Adrenal gland (tissue), 12 donors: ENCODE data around the gene GRIN2B. TPM values are rescaled to one million over a fixed set of nuclear protein-coding genes. Genes with fewer than 3 reads are reported as not detected.

Experiments
- DNase-seq, 7 donors: peaks; one replicate each; pipeline ENCODE4 v3.0.0-alpha.2; 2019 to 2020
- H3K27ac ChIP-seq, 5 donors: fragments of 200-600 bp; sonication (generic) in 4 of 5; 1 replicate in 3 of 5; 2 replicates in 2 of 5; pipeline versions ENCODE4 v1.5.1 to v1.8.0; 2016 to 2020; ENCODE audit warnings: mild to moderate bottlenecking in 1 of 5
- H3K27me3 ChIP-seq: fragments of 200-600 bp; 2 replicates; pipeline ENCODE4 v1.8.0; 2021
- H3K36me3 ChIP-seq, 2 donors: fragments of 200-600 bp; replicated peaks in 1 of 2; 1 replicate in 1 of 2; 2 replicates in 1 of 2; pipeline versions ENCODE4 v1.5.1 to v1.8.0; 2018 to 2022
- H3K4me1 ChIP-seq, 2 donors: fragments of 200-600 bp; replicated peaks in 1 of 2; 1 replicate in 1 of 2; 2 replicates in 1 of 2; pipeline versions ENCODE4 v1.5.1 to v1.8.0; 2018 to 2021
- H3K4me3 ChIP-seq, 4 donors: fragments of 200-600 bp; sonication (generic) in 3 of 4; one replicate each; pipeline ENCODE4 v1.5.1; 2016 to 2018
- H3K9me3 ChIP-seq, 3 donors: fragments of 200-600 bp; sonication (generic) in 1 of 3; replicated peaks in 1 of 3; 1 replicate in 2 of 3; 2 replicates in 1 of 3; pipeline versions ENCODE4 v1.5.1 to v1.8.0; 2016 to 2021
- POLR2A ChIP-seq, 2 donors: fragments of 450-650 bp; IDR thresholded peaks; one replicate each; pipeline ENCODE4 v1.6.1; 2017; ENCODE audit warnings: antibody characterized with exemption in 2 of 2, mild to moderate bottlenecking in 2 of 2, moderate library complexity in 1 of 2
- WGBS, 4 donors: extraction: QIAGEN DNeasy Blood & Tissue Kit in 2 of 4; methylation state at CpG; one replicate each; pipeline versions ENCODE4 v1.1.5 to v1.1.7; 2013 to 2017; 5-methylcytosine and 5-hydroxymethylcytosine counted together
- intact Hi-C, 2 donors: fragments of 100-400 bp; cut with DNase I; formaldehyde crosslinking; loops; one replicate each; pipeline versions ENCODE4 v1.14.1 to v1.15.0; 2022 to 2023
- polyA plus RNA-seq, 3 donors: library from polyadenylated mRNA; stranded (reverse); fragments of 200-250 nt in 2 of 3; fragments of 350-450 nt in 1 of 3; fragmentation: Illumina TruSeq in 1 of 3; extraction: RNeasy Lipid Tissue Mini Kit (QIAGEN cat#74804) in 1 of 3; gene quantifications; one replicate each; pipeline ENCODE4 v1.2.3, GENCODE V29; 2013 to 2014
- total RNA-seq, 9 donors: library from RNA; depleted of rRNA in 4 of 9; stranded (reverse); fragments of >200 nt in 4 of 9; fragments of 120-200 nt in 1 of 9; fragmentation: NEBNext Ultra II Directional in 1 of 9; extraction: Animal tissue kit (Norgen Biotek cat#: 25700) in 1 of 9; gene quantifications; one replicate each; pipeline versions ENCODE4 v1.1.0 to v1.2.4, GENCODE V29; 2013 to 2023
- TF ChIP-seq, protein P1 (sequence below), 6 experiments: fragments of 450-650 bp in 4 of 6; fragments of 200-600 bp in 2 of 6; sonication (generic) in 1 of 6; IDR thresholded peaks; 1 replicate in 5 of 6; 2 replicates in 1 of 6; pipeline versions ENCODE4 v1.5.1 to v1.8.0; 2016 to 2021; ENCODE audit warnings: antibody characterized with exemption in 6 of 6, mild to moderate bottlenecking in 2 of 6, moderate library complexity in 1 of 6
- donor health status: healthy with polysubstance abuse.
- donor health status: Bipolar disorder and iron deficiency.
- donor health status: DM: yes; HTN: yes; CAD: no.
- donor health status: DM: no; HTN: no; CAD: no.
- donor health status: DM: no; HTN: no; CAD: no.
- donor health status: DM: yes; HTN: yes; CAD: no.

The GRIN2B gene
- total and polyA plus RNA-seq, 12 donors: under 0.01 to 0.18 (median 0.07) TPM; not detected in 3

DNA sequence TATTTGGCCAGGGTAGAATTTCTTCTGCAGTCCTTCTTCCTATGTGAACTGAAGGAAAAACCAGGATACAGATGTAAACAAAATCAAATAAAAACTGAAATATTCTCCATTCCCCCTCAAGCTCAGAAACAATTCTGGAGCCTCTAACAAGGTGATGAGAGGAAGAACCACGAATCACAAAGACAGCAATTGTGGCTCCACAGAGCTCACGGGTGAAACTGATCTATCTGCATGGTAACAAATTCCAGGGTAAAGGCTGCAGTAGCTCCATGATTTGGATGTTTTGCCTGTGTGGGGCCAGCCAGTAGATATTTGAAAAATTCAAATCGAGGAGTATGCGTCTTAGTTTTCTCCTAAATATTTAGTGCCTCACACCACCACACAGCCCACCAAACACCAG lies 10.6 kb downstream of the GRIN2B start:
- TF ChIP-seq, protein P1, sequence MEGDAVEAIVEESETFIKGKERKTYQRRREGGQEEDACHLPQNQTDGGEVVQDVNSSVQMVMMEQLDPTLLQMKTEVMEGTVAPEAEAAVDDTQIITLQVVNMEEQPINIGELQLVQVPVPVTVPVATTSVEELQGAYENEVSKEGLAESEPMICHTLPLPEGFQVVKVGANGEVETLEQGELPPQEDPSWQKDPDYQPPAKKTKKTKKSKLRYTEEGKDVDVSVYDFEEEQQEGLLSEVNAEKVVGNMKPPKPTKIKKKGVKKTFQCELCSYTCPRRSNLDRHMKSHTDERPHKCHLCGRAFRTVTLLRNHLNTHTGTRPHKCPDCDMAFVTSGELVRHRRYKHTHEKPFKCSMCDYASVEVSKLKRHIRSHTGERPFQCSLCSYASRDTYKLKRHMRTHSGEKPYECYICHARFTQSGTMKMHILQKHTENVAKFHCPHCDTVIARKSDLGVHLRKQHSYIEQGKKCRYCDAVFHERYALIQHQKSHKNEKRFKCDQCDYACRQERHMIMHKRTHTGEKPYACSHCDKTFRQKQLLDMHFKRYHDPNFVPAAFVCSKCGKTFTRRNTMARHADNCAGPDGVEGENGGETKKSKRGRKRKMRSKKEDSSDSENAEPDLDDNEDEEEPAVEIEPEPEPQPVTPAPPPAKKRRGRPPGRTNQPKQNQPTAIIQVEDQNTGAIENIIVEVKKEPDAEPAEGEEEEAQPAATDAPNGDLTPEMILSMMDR (IDR thresholded peaks at IDR 0.05): no peak
- no peak for TF ChIP-seq POLR2A (IDR thresholded peaks at IDR 0.05)
- WGBS, 4 donors: 48 to 66% (median 53%) methylated on average over 4 of the region's 4 CpGs
- Histone ChIP-seq H3K9me3 (no peaks in the 10 kb centered on the region), H3K36me3 (no peaks in the 10 kb centered on the region), H3K27me3 (no peaks in the 10 kb centered on the region), H3K4me3 (no peak overlapping the region), H3K4me1 (no peaks in the 10 kb centered on the region), H3K27ac (no peak overlapping the region)
- DNase-seq: no peak
- intact Hi-C loops: no loop called here

DNA sequence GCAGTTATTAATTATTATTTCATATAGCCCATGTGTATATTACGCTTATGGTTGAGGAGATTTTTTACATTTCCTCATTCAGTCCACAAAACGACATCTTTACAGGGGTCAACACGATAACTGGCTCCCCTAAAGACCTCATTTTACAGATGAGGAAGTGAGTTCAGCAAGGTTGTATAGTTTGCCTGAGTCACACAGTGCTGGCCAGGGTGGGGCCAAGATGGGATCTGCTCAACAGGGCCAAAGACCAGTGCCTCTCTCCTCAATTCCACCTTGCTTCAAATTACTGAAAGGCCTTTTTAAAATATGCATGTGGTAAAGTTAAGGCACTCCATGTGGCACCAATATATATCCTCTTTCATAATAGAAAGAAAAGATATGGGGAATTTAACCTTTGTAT lies 13.1 kb downstream of the GRIN2B start:
- Histone ChIP-seq H3K4me1 (no peaks in the 10 kb centered on the region), H3K9me3 (no peaks in the 10 kb centered on the region), H3K27ac (no peak overlapping the region), H3K27me3 (no peaks in the 10 kb centered on the region), H3K36me3 (no peaks in the 10 kb centered on the region), H3K4me3 (no peak overlapping the region)
- no peak for DNase-seq
- no peak for TF ChIP-seq POLR2A (IDR thresholded peaks at IDR 0.05)
- TF ChIP-seq, protein P1 (IDR thresholded peaks at IDR 0.05): no peak
- WGBS, 4 donors: 74 to 83% (median 78%) methylated on average over 3 of the region's 3 CpGs
- intact Hi-C loops: no loop called here

DNA sequence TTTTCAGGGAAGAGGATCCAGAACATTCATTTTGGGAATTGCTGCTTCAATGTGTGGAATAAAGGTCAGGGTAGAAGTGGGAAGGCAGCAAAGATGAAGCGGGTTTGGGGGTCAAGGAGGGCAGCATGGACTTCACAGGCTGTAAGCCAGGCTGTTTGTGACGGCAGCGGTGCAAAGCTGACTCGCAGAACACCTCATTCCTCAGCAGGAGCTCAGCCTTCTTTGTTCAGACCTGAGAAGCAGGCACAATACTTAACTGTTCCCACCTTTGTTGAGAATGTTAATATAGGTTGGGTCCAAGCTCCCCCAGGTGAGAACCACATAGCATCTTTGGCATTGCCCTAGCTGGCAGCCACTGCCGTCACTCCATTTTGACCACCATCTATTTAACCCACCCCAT lies 16.7 kb downstream of the GRIN2B start:
- H3K4me1 ChIP-seq: no peaks in the 10 kb centered on the region
- TF ChIP-seq POLR2A (IDR thresholded peaks at IDR 0.05): no peak
- TF ChIP-seq, protein P1 (IDR thresholded peaks at IDR 0.05): no peak
- no peak overlapping the region for H3K27ac ChIP-seq
- no peaks in the 10 kb centered on the region for H3K36me3 ChIP-seq
- WGBS, 4 donors: 49 to 75% (median 63%) methylated on average over 5 of the region's 5 CpGs
- no peak overlapping the region for H3K4me3 ChIP-seq
- H3K27me3 ChIP-seq: no peaks in the 10 kb centered on the region
- intact Hi-C loops: no loop called here
- no peak for DNase-seq
- no peaks in the 10 kb centered on the region for H3K9me3 ChIP-seq

GRCh38 chr12:13962699-13963098 lies 18.7 kb downstream of the GRIN2B start:
- H3K9me3 ChIP-seq: no peaks in the 10 kb centered on the region
- H3K27me3 ChIP-seq: no peaks in the 10 kb centered on the region
- H3K36me3 ChIP-seq: no peaks in the 10 kb centered on the region
- 73 to 85% (median 76%) methylated on average over 8 of the region's 8 CpGs for whole genome bisulfite sequencing, 4 donors
- H3K4me1 ChIP-seq: no peaks in the 10 kb centered on the region
- no peak overlapping the region for H3K4me3 ChIP-seq
- TF ChIP-seq POLR2A (IDR thresholded peaks at IDR 0.05): no peak
- TF ChIP-seq, protein P1 (IDR thresholded peaks at IDR 0.05): no peak
- intact Hi-C loops: no loop called here
- DNase-seq: no peak
- no peak overlapping the region for H3K27ac ChIP-seq
